HG02588 (cell line): ENCODE data around the gene DPH2.

Experiments
- ATAC-seq: cut with Tn5 transposase; IDR thresholded peaks from one replicate; pipeline ENCODE4 v1.9.1; 2021; ENCODE audit warnings: mild to moderate bottlenecking, moderate library complexity; ENCODE audit not compliant: unreplicated experiment

DPH2 gene

DNA sequence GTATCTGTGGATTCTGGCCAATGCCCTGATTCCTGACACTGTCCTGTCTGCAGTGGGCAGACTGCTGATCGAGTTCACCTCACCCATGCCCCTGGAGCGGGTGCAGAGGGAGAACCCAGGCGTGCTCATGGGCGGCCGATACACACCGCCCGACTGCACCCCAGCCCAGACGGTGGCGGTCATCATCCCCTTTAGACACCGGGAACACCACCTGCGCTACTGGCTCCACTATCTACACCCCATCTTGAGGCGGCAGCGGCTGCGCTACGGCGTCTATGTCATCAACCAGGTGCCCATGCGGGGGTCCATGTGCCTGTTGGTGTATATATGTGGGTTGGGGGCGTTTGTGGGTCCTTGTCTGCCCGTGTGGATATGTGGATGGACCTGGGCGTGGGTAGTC is 11.8 kb downstream of the DPH2 start:
- ATAC-seq = no peak

DNA sequence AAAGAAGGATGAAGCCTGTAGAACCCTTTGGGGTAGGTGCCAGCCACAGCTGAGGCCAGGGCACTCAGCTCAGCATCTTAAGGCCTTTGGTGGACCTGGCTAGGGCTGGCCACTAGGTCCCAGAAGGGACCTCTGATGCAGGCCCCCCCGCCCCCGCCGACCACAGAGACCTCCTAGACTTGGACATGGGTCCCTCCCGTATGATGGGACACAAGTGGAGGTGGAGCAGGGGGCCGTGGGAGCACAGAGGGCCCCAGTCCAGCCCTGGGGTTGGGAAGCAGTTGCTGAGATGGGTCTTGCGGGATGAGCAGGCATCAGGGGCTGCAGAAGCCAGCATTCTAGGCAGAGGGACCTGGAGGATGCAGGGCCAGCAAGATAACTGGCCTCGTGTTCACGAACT is 12.4 kb downstream of the DPH2 start:
- no peak for ATAC-seq

DNA sequence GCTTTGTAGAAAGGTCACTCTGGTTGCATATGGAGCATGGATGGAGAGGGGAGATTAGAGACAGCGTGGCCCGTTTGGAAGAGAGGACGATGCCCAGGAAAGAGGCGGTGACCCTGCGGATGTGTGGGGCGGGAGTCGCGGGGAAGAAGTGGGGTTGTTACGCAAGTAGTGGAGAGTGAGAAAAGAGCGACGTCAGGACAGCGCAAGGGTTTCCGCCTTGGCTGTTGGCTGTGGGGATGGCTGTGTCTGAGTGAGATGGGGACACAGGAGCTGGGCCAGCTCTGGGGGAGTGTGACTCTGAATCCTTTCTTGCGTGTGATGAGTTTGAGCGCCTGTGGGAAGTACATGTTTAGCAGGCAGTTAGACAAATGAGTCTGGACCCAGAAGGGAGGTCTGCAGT is 13.0 kb downstream of the DPH2 start:
- no peak for ATAC-seq

DNA sequence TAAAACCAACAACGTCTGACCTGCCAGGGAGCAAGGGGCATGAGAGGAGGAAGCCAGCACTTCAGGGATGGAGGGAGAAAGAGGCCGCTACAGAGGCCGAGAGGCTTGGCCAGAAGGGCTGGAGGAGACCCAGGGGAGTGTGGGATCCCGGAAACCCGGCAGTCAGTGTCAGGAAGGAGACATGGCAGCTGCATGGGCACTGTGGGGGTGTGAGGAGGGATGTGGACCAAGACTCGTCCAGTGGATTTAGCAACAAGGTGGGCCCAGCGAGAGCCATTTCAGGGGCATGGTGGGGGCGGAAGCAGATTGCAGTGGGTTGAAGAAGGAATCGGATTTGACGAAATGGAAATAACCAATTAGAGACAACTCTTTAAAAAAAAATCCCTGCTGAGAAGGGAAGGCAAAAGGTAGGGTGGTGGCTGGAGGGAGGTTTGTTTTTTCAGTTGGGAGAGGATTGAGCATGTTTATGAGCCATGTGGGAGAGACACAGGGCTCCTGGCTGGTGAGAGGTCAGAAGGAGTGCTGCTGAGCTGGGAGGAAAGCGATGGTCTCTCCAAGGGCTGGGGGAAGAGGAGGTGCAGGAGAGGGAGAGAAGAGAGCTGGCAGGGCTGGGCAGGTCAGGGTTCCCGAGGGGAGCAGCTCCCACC is 13.6 kb downstream of the DPH2 start:
- no peak for ATAC-seq

DNA sequence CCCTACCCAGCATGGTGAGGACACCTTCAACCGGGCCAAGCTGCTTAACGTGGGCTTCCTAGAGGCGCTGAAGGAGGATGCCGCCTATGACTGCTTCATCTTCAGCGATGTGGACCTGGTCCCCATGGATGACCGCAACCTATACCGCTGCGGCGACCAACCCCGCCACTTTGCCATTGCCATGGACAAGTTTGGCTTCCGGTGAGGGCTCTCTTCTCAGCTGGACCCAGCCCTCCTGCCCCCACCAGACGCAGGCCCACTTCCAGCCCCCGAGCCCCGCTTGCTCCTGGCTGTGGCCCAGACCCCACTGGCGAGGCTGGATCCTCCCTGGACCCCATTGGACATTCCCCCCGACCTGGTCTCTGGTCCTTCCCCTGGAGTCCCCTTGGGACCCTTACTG is 15.0 kb downstream of the DPH2 start:
- ATAC-seq = no peak

DNA sequence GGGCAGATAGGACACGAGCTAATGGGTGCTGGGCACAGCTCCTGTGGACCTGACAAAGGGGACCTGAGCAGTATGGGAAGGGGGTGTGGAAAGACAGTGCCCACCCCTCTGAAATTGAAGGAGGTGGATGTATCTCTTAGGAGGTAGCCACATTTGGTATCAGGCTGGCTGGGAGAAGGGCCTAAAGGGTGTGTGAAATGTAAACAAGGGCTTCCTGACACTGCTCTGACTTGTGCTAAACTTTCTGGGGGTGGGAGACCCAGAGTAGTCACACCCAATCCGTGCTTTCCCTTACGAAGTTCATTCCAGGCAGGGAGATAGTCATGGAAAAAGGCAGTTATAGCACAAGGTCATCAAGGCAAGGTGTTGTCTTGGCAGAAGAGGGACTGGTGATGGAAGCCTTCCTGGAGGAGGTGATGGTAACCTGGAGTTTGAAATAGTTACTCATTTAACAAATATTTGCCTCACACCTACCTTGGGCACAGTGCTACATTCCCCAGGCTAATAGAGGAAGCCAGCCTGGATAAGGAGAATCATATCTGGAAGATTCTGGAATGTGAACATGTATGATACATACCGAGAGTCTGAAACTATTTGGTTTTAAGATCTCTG is 16.3 kb downstream of the DPH2 start:
- ATAC-seq = no peak

DNA sequence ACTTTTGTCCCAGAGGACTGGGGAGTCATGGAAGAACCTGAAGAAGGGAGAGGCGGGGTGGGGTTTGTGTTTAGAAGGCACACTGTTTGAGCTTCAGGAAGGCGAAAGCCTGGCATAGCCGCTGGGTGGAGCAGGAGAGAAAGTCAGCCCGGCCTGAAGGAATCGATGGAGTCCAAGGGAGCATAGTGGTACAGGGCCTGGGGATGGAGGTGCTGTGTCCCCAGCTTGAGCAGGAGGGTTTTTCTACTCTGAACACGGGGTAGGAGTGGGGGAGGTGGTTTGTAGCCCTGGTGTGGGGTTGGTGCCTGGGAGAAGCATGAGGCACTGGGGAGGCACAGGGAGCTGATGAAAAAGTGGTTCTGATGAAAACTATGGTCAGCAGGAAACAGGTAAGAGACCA is 16.9 kb downstream of the DPH2 start:
- ATAC-seq = no peak

DNA sequence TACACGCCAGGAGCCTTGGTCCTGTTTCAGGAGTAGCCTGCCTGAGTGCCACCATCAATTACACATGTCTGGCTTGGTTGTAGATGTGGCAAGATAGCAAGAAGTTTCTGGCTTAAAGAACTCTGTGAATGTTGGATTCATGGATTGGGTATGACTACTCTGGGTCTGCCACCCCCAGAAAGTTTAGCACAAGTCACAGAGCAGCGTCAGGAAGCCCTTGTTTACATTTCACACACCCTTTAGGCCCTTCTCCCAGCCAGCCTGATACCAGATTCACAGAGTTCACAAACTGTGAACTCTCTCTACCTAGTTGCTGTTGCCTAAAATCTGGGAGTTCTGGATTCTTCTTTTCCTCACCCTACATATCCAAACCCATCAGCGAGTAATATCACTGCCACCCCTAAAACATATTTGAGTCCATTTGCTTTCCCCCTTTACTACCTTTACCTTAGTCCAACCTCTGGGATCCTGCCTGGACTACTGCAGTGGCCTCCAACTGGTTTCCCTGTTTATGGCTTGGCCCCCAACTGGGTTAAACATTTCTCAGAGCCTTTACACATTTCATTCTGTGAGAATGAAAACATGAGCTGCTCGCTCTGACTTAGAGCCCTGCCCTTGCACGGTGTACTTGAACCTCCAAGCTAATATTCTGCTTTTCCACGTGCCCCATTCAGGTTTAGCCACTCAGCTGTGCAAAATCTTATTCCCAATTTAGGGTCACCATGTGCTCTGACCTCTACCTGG is 17.5 kb downstream of the DPH2 start:
- no peak for ATAC-seq

DNA sequence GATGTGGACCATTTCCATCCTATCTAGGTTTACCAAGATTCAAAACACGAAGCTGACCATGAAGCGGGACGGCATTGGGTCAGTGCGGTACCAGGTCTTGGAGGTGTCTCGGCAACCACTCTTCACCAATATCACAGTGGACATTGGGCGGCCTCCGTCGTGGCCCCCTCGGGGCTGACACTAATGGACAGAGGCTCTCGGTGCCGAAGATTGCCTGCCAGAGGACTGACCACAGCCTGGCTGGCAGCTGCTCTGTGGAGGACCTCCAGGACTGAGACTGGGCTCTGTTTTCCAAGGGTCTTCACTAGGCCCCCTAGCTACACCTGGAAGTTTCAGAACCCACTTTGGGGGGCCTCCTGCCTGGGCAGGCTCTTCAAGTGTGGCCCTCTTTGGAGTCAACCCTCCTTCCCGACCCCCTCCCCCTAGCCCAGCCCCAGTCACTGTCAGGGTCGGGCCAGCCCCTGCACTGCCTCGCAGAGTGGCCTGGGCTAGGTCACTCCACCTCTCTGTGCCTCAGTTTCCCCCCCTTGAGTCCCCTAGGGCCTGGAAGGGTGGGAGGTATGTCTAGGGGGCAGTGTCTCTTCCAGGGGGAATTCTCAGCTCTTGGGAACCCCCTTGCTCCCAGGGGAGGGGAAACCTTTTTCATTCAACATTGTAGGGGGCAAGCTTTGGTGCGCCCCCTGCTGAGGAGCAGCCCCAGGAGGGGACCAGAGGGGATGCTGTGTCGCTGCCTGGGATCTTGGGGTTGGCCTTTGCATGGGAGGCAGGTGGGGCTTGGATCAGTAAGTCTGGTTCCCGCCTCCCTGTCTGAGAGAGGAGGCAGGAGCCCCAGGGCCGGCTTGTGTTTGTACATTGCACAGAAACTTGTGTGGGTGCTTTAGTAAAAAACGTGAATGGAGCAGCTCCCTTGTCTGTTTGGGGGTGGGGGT is 20.7 kb downstream of the DPH2 start:
- no peak for ATAC-seq

DNA sequence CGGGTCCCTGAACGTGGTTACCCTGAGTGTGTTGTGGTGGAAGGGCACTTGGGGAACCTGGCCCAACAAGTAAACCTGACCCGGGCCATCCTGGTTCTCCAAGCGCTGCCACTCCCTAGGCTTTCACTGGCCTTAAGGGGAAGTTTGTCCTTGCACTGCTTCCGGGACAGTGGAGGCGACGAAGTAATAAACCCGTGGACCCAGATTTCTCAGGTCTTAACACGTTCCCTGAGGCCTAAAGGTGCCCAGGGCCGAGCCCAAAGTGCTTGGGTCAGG is 21.3 kb downstream of the DPH2 start:
- ATAC-seq = no peak

DNA sequence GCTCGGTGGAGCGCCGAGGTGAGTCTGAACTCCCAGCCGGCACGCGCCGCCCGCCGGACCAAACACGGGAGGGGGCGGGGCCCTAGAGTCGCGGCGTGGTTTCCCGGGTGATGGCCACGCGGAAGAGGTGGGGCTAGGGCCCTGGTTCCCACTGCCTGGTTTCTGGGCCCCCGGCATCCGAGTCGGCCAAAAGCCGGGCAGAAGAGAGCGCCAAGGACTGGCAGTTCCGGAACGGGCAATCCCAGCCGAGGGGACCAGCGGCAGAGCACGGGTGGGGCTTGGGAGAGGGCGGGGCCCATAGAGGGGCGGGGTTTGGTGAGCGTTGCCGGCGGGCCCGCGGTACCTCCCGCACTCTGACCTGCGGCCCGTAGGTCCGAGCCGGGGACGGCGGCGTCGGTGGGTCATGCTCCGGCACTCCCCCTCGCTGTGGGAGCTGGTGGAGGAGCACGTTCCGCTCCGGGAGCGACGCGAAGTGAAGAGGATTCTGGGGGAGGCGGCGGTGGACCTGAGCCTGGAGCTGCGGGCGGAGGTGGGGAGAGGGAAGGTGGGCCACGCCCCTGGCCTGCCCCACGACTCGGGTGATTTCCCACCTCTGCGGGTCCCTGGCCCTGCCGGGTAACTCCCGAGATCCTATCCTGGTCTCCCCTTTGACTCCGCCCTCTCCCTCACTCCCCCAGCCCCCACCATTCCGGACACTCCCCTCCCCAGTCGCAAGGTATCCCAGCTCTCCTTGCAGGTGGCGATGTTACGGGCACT is 21.8 kb downstream of the DPH2 start, which contains the start of gene CCDC24:
Gene CCDC24, plus strand, starts transcription at position 124 of the 756 bp plus-strand sequence. Its CDS starts 280 bp downstream, at position 404.
- peak; percentile 75 for ATAC-seq

DNA sequence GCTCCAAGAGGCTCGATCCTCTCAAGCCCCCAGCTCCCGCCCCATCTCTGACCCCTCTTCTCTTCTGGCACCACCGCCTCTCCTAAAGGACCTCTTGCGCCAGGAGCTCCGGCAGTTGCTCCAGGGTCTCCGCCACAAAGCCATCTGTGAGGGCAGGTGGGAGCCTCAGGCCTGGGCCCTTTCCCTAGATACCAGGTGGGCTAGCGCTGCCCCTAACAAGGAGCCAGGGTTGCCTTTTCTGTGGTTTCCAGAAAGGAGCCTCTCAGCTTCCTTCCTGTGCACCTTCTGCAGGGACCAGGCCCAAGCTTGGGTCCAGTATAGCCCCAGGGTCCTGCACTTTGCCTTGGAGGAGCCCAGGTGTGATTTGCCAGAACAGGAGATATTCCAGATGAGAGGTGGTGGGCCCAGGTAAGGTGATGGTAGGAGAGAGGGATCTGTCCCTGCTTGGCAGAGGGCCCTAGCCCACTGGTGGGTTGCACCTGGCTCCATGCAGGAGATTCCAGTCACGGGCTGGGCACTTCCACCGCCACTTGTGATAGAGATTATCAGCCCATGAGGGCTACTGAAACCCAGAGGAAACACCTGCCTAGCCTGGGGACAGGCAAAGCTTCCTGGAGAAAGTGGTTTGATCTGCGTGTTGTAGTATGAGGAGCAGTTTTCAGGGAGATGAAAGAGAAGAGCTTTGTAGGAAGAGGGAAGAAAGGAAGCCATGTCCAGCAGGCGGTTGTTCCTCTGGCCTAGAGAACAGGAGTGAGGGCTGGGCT is 22.6 kb downstream of the DPH2 start:
- ATAC-seq = no peak

DNA sequence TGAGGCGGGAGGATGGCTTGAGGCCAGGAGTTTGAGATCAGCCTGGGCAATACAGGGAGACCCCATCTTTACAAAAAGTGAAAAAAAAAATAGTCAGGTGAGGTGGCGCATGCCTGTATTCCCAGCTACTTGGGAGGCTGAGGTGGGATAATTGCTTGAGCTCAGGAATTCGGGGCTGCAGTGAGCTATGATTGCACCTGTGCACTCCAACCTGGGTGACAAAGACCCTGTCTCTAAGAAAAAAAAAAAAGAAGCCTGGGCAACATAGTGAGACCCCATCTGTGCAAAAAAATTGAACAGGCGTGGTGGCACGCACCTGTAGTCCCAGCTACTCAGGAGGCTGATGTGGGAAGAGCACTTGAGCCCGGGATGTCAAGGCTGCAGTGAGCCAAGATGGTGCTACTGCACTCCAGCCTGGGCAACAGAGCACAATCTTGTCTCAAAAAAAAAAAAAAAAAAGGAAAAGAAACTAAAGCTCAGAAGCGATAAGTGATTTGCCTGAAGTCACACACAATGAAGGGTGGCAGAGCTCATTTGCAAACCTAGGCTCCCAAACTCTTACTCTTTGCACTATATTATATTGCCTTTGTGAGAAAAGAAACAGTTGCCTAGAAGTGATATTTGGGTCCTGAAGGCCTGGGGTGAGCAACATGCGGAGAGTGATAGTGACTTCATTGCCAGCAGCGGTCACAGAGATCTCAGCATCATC is 23.6 kb downstream of the DPH2 start:
- ATAC-seq = no peak

DNA sequence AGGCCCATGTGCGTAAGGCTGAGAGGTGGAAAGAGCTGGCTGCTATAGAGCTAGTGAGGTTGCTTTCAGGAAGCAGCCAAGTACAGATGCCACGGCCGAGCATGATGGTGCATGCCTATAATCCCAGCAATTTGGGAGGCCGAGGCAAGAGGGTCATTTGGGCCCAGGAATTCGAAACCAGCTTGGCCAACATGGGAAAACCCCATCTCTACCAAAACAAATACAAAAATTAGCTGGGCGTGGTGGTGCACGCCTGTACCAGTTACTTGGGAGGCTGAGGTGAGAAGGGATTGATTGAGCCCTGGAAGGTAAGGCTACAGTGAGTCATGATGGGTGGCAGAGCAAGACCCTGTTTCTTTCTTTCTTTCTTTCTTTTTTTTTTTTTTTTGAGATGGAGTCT is 24.3 kb downstream of the DPH2 start:
- no peak for ATAC-seq

DNA sequence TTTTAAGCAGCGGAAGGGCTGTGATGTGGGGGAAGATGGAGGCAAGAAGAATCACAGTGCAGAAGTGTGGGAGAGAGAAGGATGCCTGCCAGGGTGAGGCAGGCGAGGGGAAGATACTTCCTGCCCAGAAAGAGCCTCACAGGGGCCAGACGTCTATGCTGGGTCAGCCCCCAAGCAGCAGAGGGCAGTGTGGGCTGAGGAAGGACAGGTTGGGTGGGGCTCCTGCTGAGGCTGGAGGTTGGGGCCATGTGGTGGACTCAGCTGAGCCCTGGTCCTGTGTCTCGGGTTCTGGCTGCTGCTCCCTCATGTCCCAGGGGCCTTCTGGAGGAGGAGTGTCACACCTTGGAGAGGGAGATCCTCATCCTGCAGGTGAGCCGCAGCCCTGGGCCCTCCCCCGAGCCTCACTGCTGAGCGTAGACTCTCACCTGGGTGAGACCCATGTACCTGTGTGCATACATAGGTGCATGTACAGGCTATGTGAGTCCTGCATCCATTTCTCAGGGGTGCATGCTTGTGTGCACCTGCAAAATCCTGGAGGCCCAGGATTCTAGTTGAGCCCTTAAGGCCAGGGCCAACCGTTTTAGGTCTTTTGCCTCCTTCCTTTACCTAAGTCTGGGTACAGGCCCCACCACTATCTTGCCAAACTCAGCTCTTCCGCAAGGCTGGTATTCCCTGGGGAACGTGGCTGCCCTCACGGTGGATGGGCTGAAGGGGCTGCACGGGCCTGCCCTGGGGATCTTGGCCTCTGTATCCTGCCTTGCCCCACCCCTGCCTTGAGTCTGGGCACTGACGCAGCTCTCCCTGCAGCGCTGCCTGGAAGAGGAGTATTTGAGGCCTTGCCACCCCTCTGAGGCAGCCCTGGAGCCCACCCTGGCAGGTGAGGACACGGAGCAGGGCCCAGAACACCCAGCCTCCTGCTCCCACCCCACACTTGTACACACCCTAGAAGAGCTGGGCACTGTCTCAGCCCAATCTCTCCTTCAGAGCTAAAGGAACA is 25.3 kb downstream of the DPH2 start:
- ATAC-seq = no peak

DNA sequence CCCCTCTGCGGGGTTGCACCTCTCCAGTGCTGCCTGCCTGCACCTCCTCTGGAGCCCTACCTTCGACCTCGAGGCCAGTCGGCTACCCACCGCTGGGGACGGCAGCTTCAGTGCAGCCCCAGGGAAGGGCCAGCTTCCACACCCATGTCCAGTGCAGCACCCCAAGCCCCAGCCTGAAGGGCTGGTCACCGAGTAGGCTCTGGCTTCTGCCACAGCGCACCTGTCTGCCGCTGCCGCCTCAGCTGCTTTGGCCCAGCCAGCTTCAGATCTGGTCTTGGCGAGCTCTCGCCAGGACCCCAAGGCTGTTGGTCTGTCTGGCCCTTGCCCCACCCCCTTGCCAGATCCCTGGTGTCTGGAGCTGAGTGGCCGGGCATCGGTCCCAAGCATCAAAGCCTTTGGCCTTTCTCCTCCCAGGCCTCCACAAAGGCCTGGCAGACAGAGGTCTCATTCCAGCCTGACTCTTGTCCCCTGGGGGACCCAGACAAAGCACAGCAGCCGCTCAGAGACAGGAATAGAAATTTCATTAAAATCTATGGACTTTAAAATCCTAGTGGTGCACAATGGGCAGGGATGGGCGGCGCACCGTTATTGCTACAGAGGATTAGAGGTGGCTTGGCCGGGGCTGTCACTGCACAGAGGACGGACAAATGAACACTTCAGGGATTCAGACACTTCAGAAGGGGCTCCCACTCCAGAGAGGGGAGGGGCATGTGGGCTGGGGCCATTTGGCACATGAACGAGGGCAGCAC is 26.3 kb downstream of the DPH2 start:
- ATAC-seq = no peak

DNA sequence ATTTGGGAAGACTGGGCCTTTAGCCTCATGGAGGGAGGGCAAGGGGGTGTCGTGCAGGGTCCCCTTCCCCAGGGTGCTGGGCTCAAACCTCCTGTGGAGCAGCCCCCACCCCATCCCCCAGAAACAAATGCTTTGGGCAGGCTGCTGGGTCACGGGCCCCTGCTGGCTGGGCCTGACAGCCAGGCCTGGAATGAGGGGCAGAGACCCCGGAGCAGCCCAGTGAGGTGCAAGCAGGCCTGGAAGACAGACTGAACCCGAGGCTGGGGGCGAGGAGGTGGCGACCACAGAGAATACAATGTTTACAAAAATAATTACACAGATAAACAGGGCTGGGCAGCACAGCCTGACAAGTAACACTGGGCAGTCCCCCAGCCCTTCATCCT is 26.9 kb downstream of the DPH2 start:
- no peak for ATAC-seq
